Calu3 (cell line): ENCODE measurements around the gene SCAMP2. TPM values are rescaled to one million over a fixed set of nuclear protein-coding genes. Genes with fewer than 3 reads are reported as not detected.

Experiments used
- BruUV-seq: library from RNA; stranded (reverse); fragments of 400-500 nt; replicated peaks from 2 replicates; lab custom pipeline; 2021; lab: Mats Ljungman, UMichigan
- CTCF ChIA-PET: fragments of 300-600 bp; sonication (Branson Sonifier 250); formaldehyde crosslinking; loops from one replicate; lab custom pipeline; 2022; ENCODE audit warnings: antibody characterized with exemption; lab: Charles Lee
- DNase-seq: peaks from one replicate; pipeline ENCODE4 v3.0.0; 2022
- H3K27ac Mint-ChIP-seq: one replicate; pipeline ENCODE4 v1.8.0; 2022; ENCODE audit warnings: mixed read lengths; ENCODE audit not compliant: unreplicated experiment
- H3K27me3 Mint-ChIP-seq: one replicate; pipeline ENCODE4 v1.8.0; 2022; ENCODE audit warnings: mixed read lengths; ENCODE audit not compliant: unreplicated experiment
- H3K36me3 Mint-ChIP-seq: one replicate; pipeline ENCODE4 v1.8.0; 2022; ENCODE audit warnings: mild to moderate bottlenecking, moderate library complexity, mixed read lengths; ENCODE audit not compliant: insufficient read depth, unreplicated experiment
- H3K4me1 Mint-ChIP-seq: one replicate; pipeline ENCODE4 v1.8.0; 2022; ENCODE audit warnings: mild to moderate bottlenecking, low read depth, mixed read lengths; ENCODE audit not compliant: unreplicated experiment
- H3K4me3 Mint-ChIP-seq: one replicate; pipeline ENCODE4 v1.8.0; 2022; ENCODE audit warnings: mild to moderate bottlenecking, low read depth, moderate library complexity, mixed read lengths; ENCODE audit not compliant: unreplicated experiment
- H3K9me3 Mint-ChIP-seq: one replicate; pipeline ENCODE4 v1.8.0; 2022; ENCODE audit warnings: low read depth, mixed read lengths; ENCODE audit not compliant: unreplicated experiment
- CTCF ChIP-seq: fragments of 200-600 bp; IDR thresholded peaks from one replicate; pipeline ENCODE4 v1.8.0; 2022; ENCODE audit warnings: antibody characterized with exemption; ENCODE audit not compliant: unreplicated experiment
- intact Hi-C: fragments of 100-400 bp; cut with micrococcal nuclease; formaldehyde crosslinking; loops from one replicate; pipeline ENCODE4 v1.10.0; 2022; ENCODE audit not compliant: unreplicated experiment
- total RNA-seq: library from RNA; stranded (reverse); gene quantifications from 2 replicates; pipeline ENCODE4 v1.2.3, GENCODE V29; 2022

Gene SCAMP2
- total RNA-seq, 1 experiment from 2014 or later: 114 TPM

GRCh38 chr15:74873756-74874424 is 725 bp upstream of the SCAMP2 start:
- H3K9me3 Mint-ChIP-seq: no peaks in the 10 kb centered on the region
- peaks cover 17% of the 10 kb centered on the region for H3K27me3 Mint-ChIP-seq
- intact Hi-C loops: no loop called here
- no peak for TF ChIP-seq CTCF
- peak overlapping the region; percentile 89 for H3K27ac Mint-ChIP-seq
- CTCF ChIA-PET: interaction anchor here (0.5 to 1.3 kb wide), 6 partner anchors 10 to 91 kb away, joined by 3 to 6 read pairs (median 4); no protein-coding TSS in a partner anchor
- peak overlapping the region; percentile 92 for H3K4me3 Mint-ChIP-seq
- DNase-seq: peak; percentile 35
- peaks cover 28% of the 10 kb centered on the region for H3K4me1 Mint-ChIP-seq
- TSS peak; percentile 84 for BruUV-seq
- peaks cover 38% of the 10 kb centered on the region for H3K36me3 Mint-ChIP-seq

- intact Hi-C loops: no loop called here
- no peak for TF ChIP-seq CTCF
- H3K9me3 Mint-ChIP-seq: no peaks in the 10 kb centered on the region
- no peak for DNase-seq
- CTCF ChIA-PET: interaction anchor here (0.6 to 1.2 kb wide), 3 partner anchors 12 to 692 kb away, joined by 3 to 4 read pairs (median 3); no protein-coding TSS in a partner anchor
- peak overlapping the region; percentile 89 for H3K27ac Mint-ChIP-seq
- H3K27me3 Mint-ChIP-seq: peaks cover 17% of the 10 kb centered on the region
- H3K4me3 Mint-ChIP-seq: peak overlapping the region; percentile 92
- H3K36me3 Mint-ChIP-seq: peaks cover 43% of the 10 kb centered on the region
- no TSS peak for BruUV-seq
- H3K4me1 Mint-ChIP-seq: peaks cover 38% of the 10 kb centered on the region
These were observed 496 bp downstream of the SCAMP2 start for GRCh38 chr15:74872702-74873035.

GRCh38 chr15:74870436-74871215 is 2.5 kb downstream of the SCAMP2 start:
- intact Hi-C loops: no loop called here
- Mint-ChIP-seq H3K9me3 (no peaks in the 10 kb centered on the region), H3K27me3 (no peaks in the 10 kb centered on the region), H3K27ac (no peak overlapping the region), H3K4me3 (no peak overlapping the region), H3K4me1 (peaks cover 59% of the 10 kb centered on the region), H3K36me3 (peaks cover 54% of the 10 kb centered on the region)
- no peak for TF ChIP-seq CTCF
- CTCF ChIA-PET: interaction anchor here (0.5 to 0.7 kb wide), 2 partner anchors 31 to 55 kb away, joined by 3 to 15 read pairs; no protein-coding TSS in a partner anchor
- DNase-seq: no peak
- BruUV-seq: no TSS peak

- Mint-ChIP-seq H3K4me1 (peaks cover 66% of the 10 kb centered on the region), H3K27me3 (no peaks in the 10 kb centered on the region), H3K9me3 (no peaks in the 10 kb centered on the region), H3K4me3 (no peak overlapping the region), H3K27ac (no peak overlapping the region), H3K36me3 (peaks cover 54% of the 10 kb centered on the region)
- BruUV-seq: no TSS peak
- no peak for DNase-seq
- CTCF ChIA-PET: interaction anchor here (0.5 to 1.3 kb wide), 5 partner anchors 32 to 672 kb away, joined by 4 to 15 read pairs (median 5); no protein-coding TSS in a partner anchor
- intact Hi-C loops: no loop called here
- TF ChIP-seq CTCF: no peak
These were observed 3.3 kb downstream of the SCAMP2 start for GRCh38 chr15:74869726-74870407.
